ENCODE measurements around the gene TTC9. TPM values are rescaled to one million over a fixed set of nuclear protein-coding genes. Genes with fewer than 3 reads are reported as not detected.
"Not testable (repeated sequence)": the region's sequence is repeated elsewhere in the genome, so short reads cannot be mapped to it uniquely, and the experiment has no call there.

TTC9 gene
- total and polyA plus RNA-seq, 5 donors from 2014 or later: 4.7 to 7.8 (median 5.6) TPM

DNA sequence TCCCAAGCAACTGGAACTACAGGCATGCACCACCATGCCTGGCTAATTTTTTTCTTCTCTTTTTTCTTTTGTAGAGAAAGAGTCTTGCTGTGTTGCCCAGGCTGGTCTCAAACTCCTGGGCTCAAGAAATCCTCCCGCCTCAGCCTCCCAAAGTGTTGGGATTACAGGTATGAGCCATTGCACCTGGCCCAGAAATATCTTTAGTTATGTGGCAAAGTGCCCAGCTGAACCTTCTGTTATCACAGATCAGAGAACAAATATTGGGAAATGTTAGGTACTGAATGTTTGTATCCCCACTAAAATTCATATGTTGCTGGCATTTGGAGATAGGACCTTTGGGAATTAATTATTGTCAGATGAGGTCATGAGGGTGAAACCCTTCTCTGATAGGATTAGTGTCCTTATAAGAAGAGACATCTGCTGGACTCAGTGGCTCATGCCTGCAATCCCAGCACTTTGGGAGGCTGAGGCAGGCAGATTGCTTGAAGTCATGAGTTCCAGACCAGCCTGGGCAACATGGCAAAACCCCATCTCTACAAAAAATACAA lies 62.0 kb downstream of the TTC9 start:
- DNase-seq; H3K27ac ChIP-seq (ENCODE audit: insufficient read depth, low read length, poor library complexity, severe bottlenecking); ATAC-seq (ENCODE audit: low read depth in 2 of 2); H3K4me1 ChIP-seq (ENCODE audit: control insufficient read depth, insufficient read depth, low read length, poor library complexity, severe bottlenecking); H3K9me3 Mint-ChIP-seq; H3K27me3 ChIP-seq (ENCODE audit: control insufficient read depth, insufficient read depth, low read length); H3K4me1 Mint-ChIP-seq; H3K36me3 Mint-ChIP-seq; H3K36me3 ChIP-seq (ENCODE audit: control insufficient read depth, insufficient read depth, low read length); H3K27ac Mint-ChIP-seq; H3K9me3 ChIP-seq (ENCODE audit: control insufficient read depth in 2 of 2, low read length in 2 of 2); H3K4me3 ChIP-seq (ENCODE audit: low read depth, low read length); H3K4me3 Mint-ChIP-seq: not testable (repeated sequence)
- peaks cover 14% of the 10 kb centered on the region for H3K27me3 Mint-ChIP-seq

DNA sequence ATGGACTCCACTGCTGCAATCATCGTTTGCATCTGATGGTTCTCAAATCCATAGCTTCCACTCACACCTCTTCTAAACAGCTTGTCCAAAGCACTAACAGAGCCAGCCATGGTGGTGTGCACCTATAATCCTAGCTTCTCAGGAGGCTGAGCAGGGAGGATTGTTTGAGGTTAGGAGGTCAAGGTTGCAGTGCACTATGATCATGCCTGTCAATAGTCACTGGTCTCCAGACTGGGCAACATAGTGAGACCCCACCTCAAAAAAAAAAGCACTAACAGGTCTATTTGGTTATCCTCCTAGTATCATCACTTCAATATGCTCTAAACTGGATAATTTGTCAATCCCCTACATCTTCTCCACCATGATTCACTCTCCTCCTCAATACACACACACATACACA lies 63.2 kb downstream of the TTC9 start:
- DNase-seq (no peak), ATAC-seq (ENCODE audit: low read depth in 2 of 2) (no peak)
- no peaks in the 10 kb centered on the region for H3K9me3 Mint-ChIP-seq
- Histone ChIP-seq H3K27me3 (ENCODE audit: control insufficient read depth, insufficient read depth, low read length) (peaks cover 2% of the 10 kb centered on the region), H3K4me3 (ENCODE audit: low read depth, low read length) (no peak overlapping the region), H3K27ac (ENCODE audit: insufficient read depth, low read length, poor library complexity, severe bottlenecking) (no peak overlapping the region), H3K9me3 (ENCODE audit: control insufficient read depth in 2 of 2, low read length in 2 of 2) (no peaks in the 10 kb centered on the region), H3K4me1 (ENCODE audit: control insufficient read depth, insufficient read depth, low read length, poor library complexity, severe bottlenecking) (no peaks in the 10 kb centered on the region), H3K36me3 (ENCODE audit: control insufficient read depth, insufficient read depth, low read length) (no peaks in the 10 kb centered on the region)
- H3K36me3 Mint-ChIP-seq: no peaks in the 10 kb centered on the region
- no peak overlapping the region for H3K27ac Mint-ChIP-seq
- H3K27me3 Mint-ChIP-seq: peaks cover 14% of the 10 kb centered on the region
- peaks cover 0 to 2% (median 0%) of the 10 kb centered on the region in 4 donors for H3K4me1 Mint-ChIP-seq
- no peak overlapping the region for H3K4me3 Mint-ChIP-seq

DNA sequence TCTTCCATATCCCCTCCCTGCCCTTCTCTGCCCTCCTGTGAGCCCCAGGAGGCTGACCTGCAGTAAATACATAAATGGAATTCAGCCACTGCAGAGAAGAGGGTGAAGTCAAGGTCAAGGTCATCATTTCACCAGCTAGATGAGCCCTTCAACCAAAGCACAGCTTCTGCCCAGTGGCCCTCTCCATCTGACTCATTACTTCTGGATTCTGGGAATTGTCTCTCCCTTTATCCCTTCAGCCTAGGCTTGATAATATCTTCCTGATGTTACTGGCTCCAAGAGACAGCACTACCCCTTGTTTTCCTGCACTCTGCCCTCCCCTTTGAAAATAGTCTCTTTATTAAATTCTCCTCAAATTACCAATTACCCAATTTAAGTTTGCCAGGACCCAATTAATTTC lies 64.5 kb downstream of the TTC9 start:
- Mint-ChIP-seq H3K4me1 (peaks cover 0 to 2% (median 0%) of the 10 kb centered on the region in 4 donors), H3K9me3 (no peaks in the 10 kb centered on the region), H3K27ac (no peak overlapping the region), H3K27me3 (peaks cover 14% of the 10 kb centered on the region), H3K4me3 (no peak overlapping the region), H3K36me3 (no peaks in the 10 kb centered on the region)
- no peaks in the 10 kb centered on the region for H3K9me3 ChIP-seq (ENCODE audit: control insufficient read depth in 2 of 2, low read length in 2 of 2)
- no peaks in the 10 kb centered on the region for H3K36me3 ChIP-seq (ENCODE audit: control insufficient read depth, insufficient read depth, low read length)
- no peak overlapping the region for H3K27ac ChIP-seq (ENCODE audit: insufficient read depth, low read length, poor library complexity, severe bottlenecking)
- ATAC-seq (ENCODE audit: low read depth in 2 of 2): no peak
- no peaks in the 10 kb centered on the region for H3K4me1 ChIP-seq (ENCODE audit: control insufficient read depth, insufficient read depth, low read length, poor library complexity, severe bottlenecking)
- DNase-seq: no peak
- H3K4me3 ChIP-seq (ENCODE audit: low read depth, low read length): no peak overlapping the region
- peaks cover 2% of the 10 kb centered on the region for H3K27me3 ChIP-seq (ENCODE audit: control insufficient read depth, insufficient read depth, low read length)

DNA sequence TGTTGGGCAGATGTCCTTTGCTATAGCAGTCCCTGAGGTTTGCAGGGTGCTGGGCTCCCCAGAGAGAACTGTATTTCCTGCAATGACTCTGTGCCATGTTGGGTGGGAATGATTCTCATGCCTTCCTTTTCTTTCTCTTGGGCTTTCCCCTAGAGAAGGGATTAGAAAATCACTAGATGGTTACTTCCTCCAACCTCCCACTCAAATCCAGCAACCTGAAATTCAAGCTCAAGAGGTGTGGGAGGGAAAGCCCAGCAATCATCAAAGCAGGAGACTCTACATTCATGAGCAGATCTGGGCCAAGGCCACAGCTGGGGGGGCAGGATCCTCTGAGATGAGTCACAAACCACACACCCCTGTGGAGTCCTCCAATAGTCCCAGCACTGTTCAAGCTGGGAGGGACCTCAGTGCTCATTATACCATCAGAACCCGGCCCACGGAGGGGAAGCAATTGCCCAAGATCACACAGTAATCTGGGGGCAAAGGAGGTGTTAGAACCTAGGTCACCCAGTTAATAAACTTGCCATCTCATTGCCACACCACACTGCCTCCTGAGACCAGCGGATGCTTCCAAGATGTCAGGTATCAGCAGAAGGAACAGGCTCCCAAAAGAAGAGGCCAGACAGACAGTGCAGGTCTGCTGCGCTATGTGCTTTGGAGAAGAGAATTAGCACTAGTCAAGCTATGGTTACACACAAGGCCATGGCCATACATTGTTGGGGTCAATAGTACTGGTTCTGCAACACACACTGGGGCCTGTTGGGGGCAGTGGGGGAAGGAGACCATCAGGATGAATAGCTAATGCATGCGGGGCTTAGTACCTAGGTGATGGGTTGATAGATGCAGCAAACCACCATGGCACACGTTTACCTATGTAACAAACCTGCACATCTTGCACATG lies 65.7 kb downstream of the TTC9 start:
- no peaks in the 10 kb centered on the region for H3K9me3 Mint-ChIP-seq
- no peaks in the 10 kb centered on the region for H3K9me3 ChIP-seq (ENCODE audit: control insufficient read depth in 2 of 2, low read length in 2 of 2)
- no peak overlapping the region for H3K27ac Mint-ChIP-seq
- no peaks in the 10 kb centered on the region for H3K36me3 ChIP-seq (ENCODE audit: control insufficient read depth, insufficient read depth, low read length)
- no peaks in the 10 kb centered on the region for H3K4me1 Mint-ChIP-seq
- no peak overlapping the region for H3K27ac ChIP-seq (ENCODE audit: insufficient read depth, low read length, poor library complexity, severe bottlenecking)
- no peaks in the 10 kb centered on the region for H3K4me1 ChIP-seq (ENCODE audit: control insufficient read depth, insufficient read depth, low read length, poor library complexity, severe bottlenecking)
- no peaks in the 10 kb centered on the region for H3K36me3 Mint-ChIP-seq
- DNase-seq (no peak), ATAC-seq (ENCODE audit: low read depth in 2 of 2) (no peak)
- H3K4me3 Mint-ChIP-seq: no peak overlapping the region
- peaks cover 2% of the 10 kb centered on the region for H3K27me3 ChIP-seq (ENCODE audit: control insufficient read depth, insufficient read depth, low read length)
- H3K27me3 Mint-ChIP-seq: peaks cover 15% of the 10 kb centered on the region
- H3K4me3 ChIP-seq (ENCODE audit: low read depth, low read length): no peak overlapping the region

DNA sequence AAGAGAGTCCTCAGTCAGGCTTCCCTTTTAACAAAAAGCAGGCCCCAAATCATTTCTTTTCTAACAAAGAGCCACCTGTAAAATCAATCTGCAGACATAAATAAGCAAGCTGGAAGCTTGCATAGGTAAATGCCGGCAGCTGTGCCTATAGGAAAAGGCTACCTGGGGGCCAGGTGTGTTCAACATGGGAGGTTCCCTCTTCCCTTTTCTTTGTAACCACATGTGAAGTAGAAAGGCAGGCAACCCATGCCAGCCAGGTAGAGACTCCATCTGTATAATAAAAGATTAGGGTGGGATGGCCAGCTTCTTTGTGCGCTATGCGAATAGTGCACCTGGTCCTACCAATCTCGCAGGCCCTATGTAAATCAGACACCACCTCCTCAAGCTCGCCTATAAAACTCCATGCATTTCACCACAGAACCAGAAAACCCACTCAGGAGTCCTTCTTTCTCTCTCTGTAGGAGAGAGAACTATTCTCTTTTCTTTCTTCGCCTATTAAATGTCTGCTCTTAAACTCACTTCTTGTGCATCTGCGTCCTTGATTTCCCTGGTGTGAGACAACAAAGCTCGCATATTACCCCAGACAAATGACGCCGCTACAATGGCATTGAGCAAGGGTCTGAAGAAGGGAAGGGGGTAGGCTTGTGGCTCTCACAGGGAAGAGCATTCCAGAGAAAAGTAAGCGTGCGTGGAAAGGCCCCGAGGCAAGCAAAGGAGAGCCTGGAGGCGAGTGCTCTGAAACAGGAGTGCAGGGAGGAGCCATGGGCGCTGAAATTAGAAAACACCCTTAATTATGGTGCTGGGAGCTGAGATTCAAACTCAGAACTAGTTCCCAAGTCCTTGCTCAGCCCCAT lies 67.2 kb downstream of the TTC9 start:
- H3K36me3 Mint-ChIP-seq: no peaks in the 10 kb centered on the region
- Histone ChIP-seq H3K27me3 (ENCODE audit: control insufficient read depth, insufficient read depth, low read length) (no peaks in the 10 kb centered on the region), H3K4me3 (ENCODE audit: low read depth, low read length) (no peak overlapping the region), H3K27ac (ENCODE audit: insufficient read depth, low read length, poor library complexity, severe bottlenecking) (no peak overlapping the region), H3K36me3 (ENCODE audit: control insufficient read depth, insufficient read depth, low read length) (no peaks in the 10 kb centered on the region), H3K4me1 (ENCODE audit: control insufficient read depth, insufficient read depth, low read length, poor library complexity, severe bottlenecking) (peaks cover 2% of the 10 kb centered on the region), H3K9me3 (ENCODE audit: control insufficient read depth in 2 of 2, low read length in 2 of 2) (no peaks in the 10 kb centered on the region)
- peaks cover 19% of the 10 kb centered on the region for H3K27me3 Mint-ChIP-seq
- H3K9me3 Mint-ChIP-seq: no peaks in the 10 kb centered on the region
- no peak for DNase-seq
- H3K4me1 Mint-ChIP-seq: peaks cover 0 to 3% (median 1%) of the 10 kb centered on the region in 4 donors
- no peak overlapping the region for H3K4me3 Mint-ChIP-seq
- no peak for ATAC-seq (ENCODE audit: low read depth in 2 of 2)
- no peak overlapping the region for H3K27ac Mint-ChIP-seq

DNA sequence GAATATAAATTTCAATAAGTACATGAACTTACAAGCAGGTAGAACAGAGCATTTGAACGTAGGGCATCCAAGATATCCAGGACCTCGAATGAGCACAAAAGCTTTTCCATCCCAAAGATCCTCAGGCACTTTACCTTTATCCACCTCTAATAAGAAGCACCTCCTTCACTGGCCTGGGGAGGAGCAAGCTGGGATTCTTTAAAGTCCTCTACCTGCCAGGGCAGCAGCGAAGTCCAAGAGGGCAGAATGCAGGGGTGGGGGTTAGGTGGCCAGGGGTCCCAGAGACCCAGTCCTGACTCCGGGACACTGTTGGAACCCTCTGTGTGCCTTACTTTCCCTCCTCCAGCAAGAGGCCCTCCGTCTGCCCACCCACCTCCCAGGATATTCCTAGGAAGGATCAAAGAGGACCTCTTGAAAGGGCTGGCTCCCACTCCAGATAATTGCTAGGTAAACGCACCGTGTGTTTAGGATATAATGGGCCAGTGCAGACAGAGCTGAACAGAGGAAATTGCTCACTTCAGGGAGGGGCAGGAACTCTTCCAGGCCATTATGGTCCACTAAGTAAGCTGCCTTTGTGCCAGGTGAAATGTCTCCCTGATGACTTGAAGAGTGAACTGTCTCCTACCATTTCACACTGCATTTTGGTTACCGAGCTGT lies 68.1 kb downstream of the TTC9 start:
- Mint-ChIP-seq H3K27ac (no peak overlapping the region), H3K4me3 (no peak overlapping the region), H3K27me3 (peaks cover 19% of the 10 kb centered on the region), H3K36me3 (no peaks in the 10 kb centered on the region), H3K9me3 (no peaks in the 10 kb centered on the region), H3K4me1 (peaks cover 0 to 6% (median 4%) of the 10 kb centered on the region in 4 donors)
- Histone ChIP-seq H3K9me3 (ENCODE audit: control insufficient read depth in 2 of 2, low read length in 2 of 2) (no peaks in the 10 kb centered on the region), H3K4me3 (ENCODE audit: low read depth, low read length) (no peak overlapping the region), H3K27me3 (ENCODE audit: control insufficient read depth, insufficient read depth, low read length) (no peaks in the 10 kb centered on the region), H3K27ac (ENCODE audit: insufficient read depth, low read length, poor library complexity, severe bottlenecking) (no peak overlapping the region), H3K4me1 (ENCODE audit: control insufficient read depth, insufficient read depth, low read length, poor library complexity, severe bottlenecking) (peaks cover 6% of the 10 kb centered on the region), H3K36me3 (ENCODE audit: control insufficient read depth, insufficient read depth, low read length) (no peaks in the 10 kb centered on the region)
- DNase-seq: no peak
- ATAC-seq (ENCODE audit: low read depth in 2 of 2): no peak

DNA sequence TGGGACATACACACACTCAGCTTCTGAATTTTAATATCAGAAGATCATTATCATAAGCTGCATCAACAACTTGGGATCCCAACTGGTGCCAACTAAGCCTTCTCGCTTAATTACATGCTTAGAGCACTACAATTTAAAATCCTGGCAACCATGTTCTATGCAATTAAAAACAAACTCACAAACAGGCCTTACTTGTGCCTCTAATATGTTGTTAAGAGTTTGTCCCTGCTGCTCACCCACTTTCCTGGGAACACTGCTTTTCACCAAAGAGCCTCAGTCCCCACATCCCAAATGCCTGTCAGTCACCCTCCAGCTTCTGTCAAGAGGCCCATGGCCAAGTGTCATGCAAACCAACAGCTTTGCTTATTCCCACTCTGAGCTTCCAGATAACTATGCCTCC lies 69.7 kb downstream of the TTC9 start:
- DNase-seq (no peak), ATAC-seq (ENCODE audit: low read depth in 2 of 2) (no peak)
- no peak overlapping the region for H3K4me3 ChIP-seq (ENCODE audit: low read depth, low read length)
- H3K9me3 ChIP-seq (ENCODE audit: control insufficient read depth in 2 of 2, low read length in 2 of 2): no peaks in the 10 kb centered on the region
- peaks cover 6% of the 10 kb centered on the region for H3K4me1 ChIP-seq (ENCODE audit: control insufficient read depth, insufficient read depth, low read length, poor library complexity, severe bottlenecking)
- H3K36me3 ChIP-seq (ENCODE audit: control insufficient read depth, insufficient read depth, low read length): no peaks in the 10 kb centered on the region
- peaks cover 7% of the 10 kb centered on the region for H3K27me3 ChIP-seq (ENCODE audit: control insufficient read depth, insufficient read depth, low read length)
- H3K4me3 Mint-ChIP-seq: no peak overlapping the region
- no peaks in the 10 kb centered on the region for H3K36me3 Mint-ChIP-seq
- no peak overlapping the region for H3K27ac ChIP-seq (ENCODE audit: insufficient read depth, low read length, poor library complexity, severe bottlenecking)
- H3K27me3 Mint-ChIP-seq: peaks cover 14% of the 10 kb centered on the region
- H3K9me3 Mint-ChIP-seq: no peaks in the 10 kb centered on the region
- H3K4me1 Mint-ChIP-seq: peaks cover 0 to 6% (median 4%) of the 10 kb centered on the region in 4 donors
- no peak overlapping the region for H3K27ac Mint-ChIP-seq

Measured in CD4-positive, CD25-positive, alpha-beta regulatory T cell (primary cell).